GM19452 (cell line): ENCODE data around the gene GRK1.
"Not testable (repeated sequence)": the region's sequence is repeated elsewhere in the genome, so short reads cannot be mapped to it uniquely, and the experiment has no call there.

Experiments
- ATAC-seq: cut with Tn5 transposase; IDR thresholded peaks from one replicate; pipeline ENCODE4 v1.9.1; 2021; ENCODE audit not compliant: unreplicated experiment

GRK1 gene

DNA sequence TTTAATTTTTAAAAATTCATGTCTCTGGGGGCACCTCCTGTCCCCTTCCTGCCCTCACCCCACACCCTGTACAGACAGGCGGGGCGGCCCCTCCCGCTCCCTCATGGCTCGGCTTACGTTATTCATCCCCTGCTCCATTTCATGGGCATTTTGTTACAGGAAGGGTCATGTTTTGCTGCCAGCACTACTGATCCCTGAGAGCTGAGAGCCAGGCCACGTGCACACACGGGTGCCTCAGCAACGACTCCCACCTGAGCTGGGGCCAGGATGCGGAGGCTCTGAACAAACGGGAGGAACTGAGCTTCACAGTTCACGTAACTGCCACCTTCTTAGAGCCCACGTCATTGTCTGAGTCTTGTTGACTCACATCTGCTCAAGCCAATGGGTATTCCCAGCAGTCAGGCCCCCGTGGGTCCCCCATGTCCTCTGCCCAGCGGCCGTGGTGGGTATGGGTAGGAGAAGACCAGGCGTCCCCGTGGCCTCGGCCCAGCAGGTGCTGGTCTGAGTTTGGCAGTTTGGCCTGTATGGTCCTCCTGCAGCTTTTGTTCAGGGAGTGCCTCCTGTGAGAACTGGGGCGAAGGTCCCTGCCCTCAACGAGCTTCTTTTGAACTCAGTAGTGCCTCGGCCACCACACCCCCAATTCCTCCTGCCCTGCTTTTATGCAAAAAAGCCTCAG, 75.6 kb downstream of the GRK1 start:
- no peak for ATAC-seq

DNA sequence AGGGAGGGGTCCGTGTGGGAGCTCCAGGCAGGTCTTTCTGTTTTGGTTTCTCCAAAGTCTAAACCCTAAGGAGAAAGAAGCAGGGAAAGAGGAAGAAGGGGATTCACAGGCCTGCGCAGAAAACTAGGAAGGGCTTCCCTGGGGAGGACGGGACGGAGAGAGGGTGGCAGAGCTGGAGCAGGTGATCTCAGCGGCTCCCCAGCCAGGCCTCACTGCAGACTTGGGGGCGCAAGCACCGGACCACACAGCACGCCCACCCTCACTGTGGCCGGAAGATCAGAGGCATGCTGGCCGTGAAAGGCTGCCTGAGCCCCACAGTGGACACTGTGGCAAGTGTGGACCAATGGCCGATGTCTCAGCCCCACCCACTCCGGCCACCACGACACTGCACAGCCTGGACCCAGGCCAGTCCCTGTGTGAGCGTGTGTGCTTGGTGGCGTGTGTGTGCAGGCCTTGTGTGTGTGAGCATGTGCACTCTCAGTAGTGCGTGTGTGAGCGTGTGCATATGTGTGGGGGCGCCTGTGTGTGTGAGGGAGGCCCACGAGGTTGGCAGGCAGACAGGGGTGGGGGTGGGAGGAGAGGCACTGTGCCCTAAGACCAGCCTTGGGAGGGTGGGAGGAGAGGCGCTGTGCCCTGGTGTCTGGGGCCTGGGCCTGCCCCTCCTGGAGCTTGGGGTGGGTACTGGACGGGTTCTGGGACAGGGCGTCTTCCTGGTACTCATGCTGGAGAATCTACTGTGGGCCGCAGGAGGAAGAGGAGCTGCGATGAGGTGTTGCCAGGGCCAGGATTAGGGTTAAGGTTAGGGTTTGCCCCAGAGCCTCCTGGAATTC, 76.6 kb downstream of the GRK1 start:
- no peak for ATAC-seq

DNA sequence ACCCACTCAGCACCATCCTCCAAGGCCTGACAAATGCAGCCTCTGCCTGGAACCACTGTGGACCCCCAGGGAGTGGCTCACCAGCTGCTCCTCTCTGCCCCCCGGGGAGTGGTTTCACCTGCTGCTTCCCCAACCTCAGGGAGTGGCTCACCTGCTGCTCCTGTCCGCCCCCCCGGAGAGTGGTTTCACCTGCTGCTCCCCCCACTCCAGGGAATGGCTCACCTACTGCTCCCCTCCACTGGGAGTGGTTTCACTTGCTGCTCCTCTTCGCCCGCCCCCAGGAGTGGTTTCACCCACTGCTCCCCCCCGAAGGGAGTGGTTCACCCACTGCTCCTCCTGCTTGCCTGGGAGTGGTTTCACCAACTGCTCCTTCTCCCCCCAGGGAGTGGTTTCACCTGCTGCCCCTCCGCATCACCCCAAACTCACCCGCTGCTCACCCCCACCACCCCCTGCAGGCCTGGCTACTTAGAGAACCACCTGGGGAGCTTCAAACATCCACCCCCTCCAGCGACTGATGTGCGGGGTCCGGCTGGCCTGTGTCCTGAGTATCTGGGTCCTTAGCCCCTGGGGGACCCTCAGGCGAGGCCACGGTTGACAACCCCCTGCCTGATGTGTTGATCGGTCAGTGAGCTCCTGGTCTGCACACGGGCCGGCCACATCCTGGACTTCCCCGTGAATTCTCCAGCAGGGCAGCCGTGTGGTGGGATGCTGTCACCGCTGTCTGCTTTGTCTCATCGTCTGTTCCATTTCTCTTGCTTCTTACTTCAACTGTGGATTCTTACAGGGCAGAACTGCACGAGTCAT, 77.4 kb downstream of the GRK1 start:
- ATAC-seq: no peak

DNA sequence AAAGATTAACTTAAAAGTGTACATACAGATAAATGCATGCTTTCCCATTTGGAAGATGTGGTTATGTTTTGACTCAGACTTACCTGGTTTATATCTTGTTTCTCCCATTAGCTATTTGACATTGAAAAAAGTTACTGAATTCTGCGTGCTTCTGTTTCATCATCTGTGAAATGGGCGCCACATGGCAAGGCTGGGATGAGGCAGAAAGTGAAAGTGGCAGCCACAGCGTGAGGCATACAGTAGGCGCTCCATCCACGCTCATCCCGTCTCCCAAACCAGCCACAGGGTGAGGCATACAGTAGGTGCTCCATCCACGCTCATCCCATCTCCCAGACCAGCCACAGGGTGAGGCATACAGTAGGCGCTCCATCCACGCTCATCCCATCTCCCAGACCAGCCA, 78.0 kb downstream of the GRK1 start:
- no peak for ATAC-seq

DNA sequence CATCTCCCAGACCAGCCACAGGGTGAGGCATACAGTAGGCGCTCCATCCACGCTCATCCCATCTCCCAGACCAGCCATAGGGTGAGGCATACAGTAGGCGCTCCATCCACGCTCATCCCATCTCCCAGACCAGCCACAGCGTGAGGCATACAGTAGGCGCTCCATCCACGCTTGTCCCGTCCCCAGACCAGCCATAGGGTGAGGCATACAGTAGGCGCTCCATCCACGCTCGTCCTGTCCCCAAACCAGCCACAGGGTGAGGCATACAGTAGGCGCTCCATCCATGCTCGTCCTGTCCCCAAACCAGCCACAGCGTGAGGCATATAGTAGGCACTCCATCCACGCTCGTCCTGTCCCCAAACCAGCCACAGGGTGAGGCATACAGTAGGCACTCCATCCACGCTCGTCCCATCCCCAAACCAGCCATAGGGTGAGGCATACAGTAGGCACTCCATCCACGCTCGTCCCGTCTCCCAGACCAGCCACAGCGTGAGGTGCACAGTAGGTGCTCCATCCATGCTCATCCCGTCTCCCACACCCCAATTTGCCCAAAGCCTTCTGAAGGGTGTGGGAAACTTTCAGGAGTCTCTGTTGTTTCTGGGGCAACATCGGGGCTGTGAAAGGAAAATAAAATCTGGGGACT, 78.6 kb downstream of the GRK1 start:
- ATAC-seq: not testable (repeated sequence)

DNA sequence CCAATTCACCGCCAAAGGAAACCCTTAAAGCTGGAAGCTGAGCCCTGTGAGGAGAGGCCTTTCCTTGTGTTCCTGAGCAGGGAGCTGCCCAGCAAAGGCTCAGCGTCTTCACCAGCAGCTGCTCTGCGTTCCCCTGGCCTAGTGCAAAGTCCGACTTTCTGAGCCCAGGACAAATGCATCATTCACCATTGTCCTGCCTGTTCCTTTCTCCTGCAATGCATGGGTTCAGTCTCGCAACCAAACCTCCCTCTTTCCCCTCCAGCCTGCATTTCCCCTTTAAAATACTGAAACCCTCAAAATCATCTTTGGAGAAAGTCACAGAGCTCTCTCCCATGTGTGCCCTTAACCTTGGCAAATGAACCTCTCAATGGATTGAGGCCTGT, 79.1 kb downstream of the GRK1 start:
- no peak for ATAC-seq

DNA sequence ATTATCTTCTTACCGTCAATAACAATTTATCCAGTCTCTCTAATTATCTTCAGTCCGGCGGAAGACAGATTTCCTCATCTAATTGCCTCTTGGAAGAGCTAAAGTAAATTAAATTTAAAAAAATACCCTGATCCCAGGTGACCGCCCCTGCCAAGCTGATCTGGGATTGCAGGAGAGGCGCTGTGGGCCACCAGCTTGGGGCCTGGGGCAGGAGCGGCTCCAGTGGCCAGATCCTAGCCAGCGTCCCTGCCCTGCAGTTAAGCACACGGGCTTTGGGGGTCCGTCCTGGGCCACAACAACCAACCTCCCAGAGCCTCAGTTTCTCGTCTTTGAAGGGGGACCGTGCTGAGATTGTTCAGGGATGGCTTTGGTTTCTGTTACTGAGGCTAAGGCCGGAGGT, 79.7 kb downstream of the GRK1 start:
- ATAC-seq: no peak

DNA sequence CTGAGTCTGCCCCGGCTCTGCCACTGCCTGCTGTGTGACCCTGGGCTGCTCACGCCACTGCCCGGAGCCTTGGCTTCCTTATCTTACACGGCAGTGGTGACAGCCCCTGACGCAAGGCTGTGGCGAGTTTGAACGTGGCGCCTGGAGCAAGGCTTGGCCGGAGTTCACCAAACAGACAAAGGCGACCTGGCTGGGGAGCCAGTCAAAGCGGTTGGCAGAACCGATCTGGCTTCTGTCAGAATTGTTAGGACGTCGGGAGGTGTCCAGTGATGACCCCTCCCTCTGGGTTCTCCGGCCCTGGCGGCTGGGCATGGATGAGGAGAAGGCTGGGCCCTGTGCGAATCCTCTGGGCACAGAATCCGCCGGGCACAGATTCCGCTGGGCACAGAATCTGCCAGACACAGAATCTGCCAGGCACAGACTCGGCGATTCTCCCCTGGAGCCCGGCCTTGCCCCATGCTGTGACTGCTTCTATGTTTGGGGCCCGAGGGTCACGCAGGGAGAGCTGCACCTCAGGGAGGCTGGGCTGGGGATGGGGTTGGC, 80.3 kb downstream of the GRK1 start:
- ATAC-seq: no peak

DNA sequence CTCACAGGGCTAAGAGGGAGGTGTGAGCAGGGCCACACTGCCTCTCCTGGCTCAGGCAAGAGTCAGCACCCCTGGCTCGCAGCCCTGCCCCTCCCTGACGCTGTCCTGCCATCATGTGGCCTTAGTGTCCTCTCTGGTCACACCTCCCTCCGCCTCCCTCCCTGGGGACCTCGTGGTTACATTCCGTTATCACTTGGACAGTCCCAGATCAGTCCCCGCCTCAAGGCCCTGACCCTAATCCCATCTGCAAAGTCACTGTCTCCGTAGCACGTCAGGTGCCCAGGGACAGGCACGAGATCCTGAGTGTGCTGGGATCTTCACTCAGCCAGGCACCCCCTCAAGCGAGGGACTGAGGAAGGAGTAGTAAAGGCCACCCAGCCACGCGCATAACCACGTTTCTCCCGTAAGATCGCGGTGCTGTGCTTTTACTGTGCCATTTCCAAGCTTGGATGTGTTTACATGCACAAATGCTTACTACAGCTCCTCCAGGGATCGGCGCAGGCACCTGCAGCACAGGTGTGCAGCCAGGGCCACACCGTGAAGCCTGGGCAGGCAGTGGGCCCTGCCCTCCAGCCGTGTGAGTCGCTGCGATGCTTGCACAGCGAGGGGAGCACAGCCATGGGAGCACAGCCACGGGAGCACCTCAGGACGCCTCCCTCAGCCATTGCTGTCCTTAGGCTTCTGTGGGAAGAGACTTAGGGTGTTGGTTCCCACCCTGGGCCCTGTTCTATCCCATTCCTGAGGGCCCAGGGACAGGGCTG, 81.3 kb downstream of the GRK1 start:
- ATAC-seq: no peak

DNA sequence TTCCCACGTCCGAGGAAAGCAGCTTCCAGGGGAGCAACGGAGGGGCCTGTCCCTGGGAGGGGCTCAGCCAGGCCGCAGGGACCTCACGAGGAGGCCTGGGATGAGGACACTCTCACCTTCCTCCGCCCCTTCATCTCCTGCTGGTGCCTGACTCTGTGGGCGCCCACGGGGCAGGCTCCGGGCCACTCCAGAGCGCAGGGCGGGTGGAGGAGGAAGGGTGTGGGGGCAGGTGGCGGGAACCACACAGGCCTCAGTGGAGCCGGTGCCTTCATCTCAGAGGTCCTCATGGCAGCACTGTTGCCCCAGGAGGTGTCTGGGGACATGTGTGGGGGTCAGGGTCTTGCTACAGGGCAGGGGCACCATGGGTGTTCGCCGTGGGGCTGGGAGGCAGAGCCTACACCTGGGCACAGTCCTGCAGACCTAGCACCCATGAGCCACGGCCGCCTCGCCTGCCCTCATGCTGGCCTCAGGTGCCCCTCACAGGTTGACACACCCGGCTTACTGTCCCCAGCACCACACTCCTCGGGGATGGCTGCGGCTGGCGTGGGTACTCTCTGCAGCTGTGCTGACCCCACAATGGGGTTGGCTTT, 81.9 kb downstream of the GRK1 start:
- no peak for ATAC-seq

DNA sequence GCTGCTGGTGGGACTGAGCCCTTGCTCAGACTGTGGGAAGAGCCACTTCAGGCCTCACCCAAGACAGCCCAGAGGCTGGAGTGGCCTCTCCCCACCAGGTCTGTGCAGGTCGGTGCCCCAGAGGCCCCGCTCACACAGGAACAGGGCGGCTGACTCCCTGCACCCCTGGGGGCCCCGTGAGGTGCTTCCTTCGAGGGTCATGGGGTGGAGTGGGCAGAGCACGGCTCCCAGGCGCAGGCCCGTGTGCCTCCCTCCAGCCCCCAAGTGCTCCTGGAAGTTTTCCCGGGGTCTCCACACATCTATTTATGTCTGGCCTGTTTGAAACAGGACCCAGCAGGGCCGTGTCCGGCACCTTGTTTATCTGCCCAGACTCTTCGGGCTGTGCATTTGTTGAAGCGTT, 82.5 kb downstream of the GRK1 start:
- ATAC-seq: no peak

DNA sequence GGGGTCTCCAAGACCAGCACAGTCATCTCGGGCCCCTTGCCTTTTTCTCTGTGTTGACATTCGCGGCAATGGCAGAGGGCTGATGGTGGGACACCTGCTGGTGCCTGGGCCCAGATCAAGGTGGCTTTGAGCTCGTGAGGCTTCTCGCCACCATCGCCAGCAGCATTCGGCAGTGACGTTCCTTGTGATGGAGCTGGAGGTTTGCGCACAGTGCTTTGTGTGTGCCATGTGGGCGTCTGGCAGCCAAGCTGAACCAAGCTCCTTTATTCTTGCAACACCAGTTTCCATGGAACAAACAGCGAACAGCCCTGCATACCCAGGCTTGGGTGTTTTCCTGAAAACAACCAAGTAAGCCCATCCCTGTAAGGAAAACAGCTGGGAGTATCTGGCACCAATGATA, 82.9 kb downstream of the GRK1 start:
- no peak for ATAC-seq

DNA sequence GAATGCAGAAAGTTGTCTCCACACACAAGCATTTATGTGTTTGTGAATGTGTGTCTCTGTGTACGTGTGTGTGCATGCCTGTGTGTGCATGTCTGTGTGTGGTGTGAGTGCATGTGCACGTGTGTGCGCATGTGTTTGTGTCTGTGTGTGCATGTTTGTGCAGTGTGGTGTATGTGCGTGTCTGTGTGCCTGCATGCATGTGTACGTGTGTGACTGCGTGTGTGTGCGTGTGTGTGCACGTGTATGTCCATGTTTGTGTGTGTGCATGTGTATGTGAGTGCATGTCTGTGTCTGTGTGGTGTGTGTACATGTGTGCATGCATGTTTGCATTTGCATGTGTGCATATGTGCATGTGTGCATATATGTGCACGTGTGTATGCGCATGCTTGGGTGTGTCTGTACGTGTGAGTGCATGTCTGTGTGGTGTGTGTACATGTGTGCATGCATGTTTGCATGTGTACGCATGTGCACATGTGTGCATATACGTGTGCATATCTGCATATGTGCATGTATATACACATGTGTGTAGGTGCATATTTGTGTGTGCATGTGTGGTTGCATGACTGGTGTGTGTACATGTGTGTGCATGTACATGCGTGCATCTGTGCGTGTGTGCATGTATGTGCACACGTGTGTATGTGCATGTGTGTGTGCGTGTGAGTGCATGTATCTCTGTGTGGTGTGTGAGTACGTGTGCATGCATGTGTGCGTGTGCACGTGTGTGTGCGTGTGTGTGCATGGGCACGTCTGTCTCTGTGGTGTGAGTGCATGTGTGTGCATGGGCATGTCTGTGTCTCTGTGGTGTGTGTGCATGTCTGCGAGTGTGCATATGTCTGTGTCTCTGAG, 83.8 kb downstream of the GRK1 start:
- ATAC-seq: no peak

DNA sequence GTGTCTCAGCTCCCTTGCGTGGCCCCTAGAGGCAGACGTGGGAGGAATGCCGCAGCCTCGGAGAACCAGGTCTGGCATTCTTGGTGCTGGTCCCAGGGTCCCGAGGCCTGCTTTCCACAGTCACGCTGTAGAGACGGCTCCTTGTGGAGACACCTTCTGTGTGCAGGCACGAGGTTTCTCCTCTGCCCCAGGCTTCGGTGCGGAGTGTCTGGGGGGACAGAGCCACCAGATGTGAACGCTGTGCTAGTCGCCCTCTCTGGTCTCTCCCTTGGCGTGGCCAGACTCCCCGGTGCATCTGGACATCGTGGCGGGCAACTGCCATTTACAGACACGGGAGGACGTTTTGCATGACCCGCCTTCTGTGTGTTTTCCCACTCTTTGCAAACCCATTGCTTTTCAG, 84.5 kb downstream of the GRK1 start:
- ATAC-seq: no peak

DNA sequence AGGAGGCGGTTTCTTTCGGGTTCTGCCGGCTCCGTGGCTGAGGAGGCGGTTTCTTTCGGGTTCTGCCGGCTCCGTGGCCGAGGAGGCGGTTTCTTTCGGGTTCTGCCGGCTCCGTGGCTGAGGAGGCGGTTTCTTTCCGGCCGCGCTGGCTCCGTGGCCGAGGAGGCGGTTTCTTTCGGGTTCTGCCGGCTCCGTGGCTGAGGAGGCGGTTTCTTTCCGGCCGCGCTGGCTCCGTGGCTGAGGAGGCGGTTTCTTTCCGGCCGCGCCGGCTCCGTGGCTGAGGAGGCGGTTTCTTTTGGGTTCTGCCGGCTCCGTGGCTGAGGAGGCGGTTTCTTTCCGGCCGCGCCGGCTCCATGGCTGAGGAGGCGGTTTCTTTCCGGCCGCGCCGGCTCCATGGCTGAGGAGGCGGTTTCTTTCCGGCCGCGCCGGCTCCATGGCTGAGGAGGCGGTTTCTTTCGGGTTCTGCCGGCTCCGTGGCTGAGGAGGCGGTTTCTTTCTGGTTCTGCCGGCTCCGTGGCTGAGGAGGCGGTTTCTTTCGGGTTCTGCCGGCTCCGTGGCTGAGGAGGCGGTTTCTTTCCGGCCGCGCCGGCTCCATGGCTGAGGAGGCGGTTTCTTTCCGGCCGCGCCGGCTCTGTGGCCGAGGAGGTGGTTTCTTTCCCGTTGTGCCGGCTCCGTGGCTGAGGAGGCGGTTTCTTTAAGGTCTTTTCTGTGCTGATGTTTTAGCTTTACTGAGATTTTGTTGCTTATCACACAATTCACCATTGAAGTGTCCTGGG, 85.4 kb downstream of the GRK1 start:
- ATAC-seq: not testable (repeated sequence)

DNA sequence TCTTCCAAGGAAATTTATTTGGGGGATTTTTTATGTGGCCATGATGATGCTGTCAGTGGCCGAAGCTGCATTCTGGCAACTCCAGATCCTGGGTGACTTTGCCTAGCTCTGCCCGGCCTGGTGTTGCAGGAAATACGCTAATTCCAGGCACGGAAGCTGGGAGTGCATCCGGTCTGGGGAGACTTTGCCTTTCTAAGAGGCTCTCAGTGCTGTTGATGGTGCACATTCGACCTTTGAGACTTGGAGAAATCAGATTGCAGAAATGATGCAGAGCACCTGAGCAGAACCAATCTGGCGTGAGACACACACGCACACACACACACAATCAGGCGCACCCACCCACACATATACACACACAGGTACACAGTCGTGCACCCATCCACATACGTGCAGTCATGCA, 86.2 kb downstream of the GRK1 start:
- no peak for ATAC-seq

DNA sequence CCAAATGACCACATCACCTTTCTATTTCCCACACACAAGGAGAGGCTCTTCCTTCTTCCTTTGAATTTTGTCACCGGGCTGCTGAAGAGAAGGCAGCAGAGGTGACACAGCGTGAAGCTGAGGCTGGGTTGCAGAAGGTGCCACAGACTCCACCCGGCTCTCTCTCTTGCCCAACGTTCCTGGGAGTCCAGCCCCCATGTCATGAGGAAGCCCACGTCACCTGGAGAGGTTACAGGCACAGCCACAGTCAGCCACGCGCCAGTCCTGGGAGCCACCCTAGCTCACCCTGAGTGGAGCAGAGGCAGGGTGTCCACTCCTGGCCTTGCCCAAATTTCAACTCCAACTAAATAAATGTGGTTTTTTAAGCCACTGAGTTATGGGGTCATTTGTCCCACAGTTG, 87.2 kb downstream of the GRK1 start:
- ATAC-seq: no peak

DNA sequence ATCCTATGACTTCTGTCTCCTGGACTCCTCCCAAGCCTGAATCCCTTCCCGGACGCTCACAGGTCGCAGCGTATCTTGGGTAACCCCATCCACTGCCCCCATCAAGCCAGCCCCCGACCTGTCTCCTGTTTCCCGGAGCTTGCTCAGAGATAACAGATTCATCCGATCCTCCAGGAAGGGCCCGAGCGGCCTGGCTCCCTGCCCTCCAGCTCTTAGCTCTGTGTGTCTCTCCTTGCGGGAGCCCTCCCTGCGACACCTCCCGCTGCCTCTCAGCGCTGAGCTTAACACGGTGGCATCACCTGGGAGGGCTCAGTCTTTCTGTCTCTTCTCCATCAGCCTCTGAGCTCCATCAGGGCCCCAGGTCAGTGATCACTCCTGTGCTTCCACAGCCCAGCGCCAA, 87.7 kb downstream of the GRK1 start:
- no peak for ATAC-seq
